OCI-LY3 (cell line): ENCODE data around the gene BMP2K.
A peak's percentile ranks its signal among the peaks of the same experiment; 100 is the strongest.

ENCODE experiments used
- H2AFZ ChIP-seq: fragments of 200-600, 300-600 bp; shearing (Covaris generic); 2 replicates; pipeline ENCODE4 v1.6.0; 2014; ENCODE audit warnings: antibody characterized with exemption, low read depth, low read length
- H3K27ac ChIP-seq: fragments of 200-600, 300-600 bp; sonication (generic); 2 replicates; pipeline ENCODE4 v1.5.1; 2014; ENCODE audit warnings: mild to moderate bottlenecking, low read length, moderate library complexity, mixed read lengths
- H3K27me3 ChIP-seq: fragments of 200-600, 300-600 bp; sonication (generic); 2 replicates; pipeline ENCODE4 v1.6.1; 2014; ENCODE audit warnings: low read depth, low read length, mixed read lengths
- H3K36me3 ChIP-seq: fragments of 200-600, 300-600 bp; sonication (generic); replicated peaks from 2 replicates; pipeline ENCODE3; 2014; ENCODE audit warnings: low read depth, low read length, mixed read lengths
- H3K4me1 ChIP-seq: fragments of 300-600, 200-600 bp; sonication (generic); 2 replicates; pipeline ENCODE4 v1.6.1; 2014; ENCODE audit warnings: low read length, mixed read lengths
- H3K4me2 ChIP-seq: fragments of 200-600, 300-600 bp; sonication (generic); 2 replicates; pipeline ENCODE4 v1.6.1; 2014; ENCODE audit warnings: low read length, mixed read lengths
- H3K4me3 ChIP-seq: fragments of 300-600, 200-600 bp; sonication (generic); 2 replicates; pipeline ENCODE4 v1.5.1; 2014; ENCODE audit warnings: antibody characterized with exemption, mild to moderate bottlenecking, low read length, moderate library complexity
- H3K79me2 ChIP-seq: fragments of 300-600, 200-600 bp; shearing (Covaris generic); 2 replicates; pipeline ENCODE4 v1.6.1; 2014; ENCODE audit warnings: mild to moderate bottlenecking, low read length, mixed read lengths
- H3K9ac ChIP-seq: fragments of 300-600, 200-600 bp; shearing (Covaris generic); 2 replicates; pipeline ENCODE4 v1.6.0; 2014; ENCODE audit warnings: mild to moderate bottlenecking, low read length, moderate library complexity
- H3K9me3 ChIP-seq: fragments of 200-600, 300-600 bp; shearing (Covaris generic); 2 replicates; pipeline ENCODE4 v1.6.1; 2014; ENCODE audit warnings: low read length, mixed read lengths; ENCODE audit not compliant: insufficient read depth
- H4K20me1 ChIP-seq: fragments of 200-600, 300-600 bp; sonication (generic); 2 replicates; pipeline ENCODE4 v1.6.1; 2016; ENCODE audit warnings: low read length, mixed read lengths; ENCODE audit not compliant: insufficient read depth
- CTCF ChIP-seq: fragments of 200-600, 300-600 bp; sonication (generic); IDR thresholded peaks from 2 replicates; pipeline ENCODE4 v1.5.1; 2014; ENCODE audit warnings: antibody characterized with exemption, low read length, low read depth
- EZH2phosphoT487 ChIP-seq: fragments of 200-600 bp; shearing (Covaris generic); IDR thresholded peaks from 2 replicates; pipeline ENCODE4 v1.6.1; 2018; ENCODE audit warnings: antibody characterized with exemption, mixed run types, low read depth

Gene BMP2K

GRCh38 chr4:78777576-78777940 is 1.4 kb downstream of the BMP2K start:
- H3K36me3 ChIP-seq = peaks cover 7% of the 10 kb centered on the region
- no peak overlapping the region for H2AFZ ChIP-seq
- no peak for TF ChIP-seq EZH2phosphoT487
- TF ChIP-seq CTCF = no peak
- no peaks in the 10 kb centered on the region for H3K27me3 ChIP-seq
- peak overlapping the region; percentile 91 for H3K4me3 ChIP-seq
- H3K4me1 ChIP-seq = peaks cover 46% of the 10 kb centered on the region
- peak overlapping the region; percentile 72 for H3K4me2 ChIP-seq
- H4K20me1 ChIP-seq = peaks cover 50% of the 10 kb centered on the region
- peak overlapping the region; percentile 85 for H3K9ac ChIP-seq
- no peaks in the 10 kb centered on the region for H3K9me3 ChIP-seq
- peaks cover 62% of the 10 kb centered on the region for H3K79me2 ChIP-seq
- H3K27ac ChIP-seq = no peak overlapping the region

GRCh38 chr4:78778530-78778929 is 2.4 kb downstream of the BMP2K start:
- Histone ChIP-seq H3K79me2 (peaks cover 72% of the 10 kb centered on the region), H3K9me3 (no peaks in the 10 kb centered on the region), H3K4me1 (peaks cover 38% of the 10 kb centered on the region), H3K4me3 (peak overlapping the region; percentile 91; the same call in 1 of the 2 replicates), H3K36me3 (peaks cover 7% of the 10 kb centered on the region), H3K27ac (no peak overlapping the region), H3K4me2 (peak overlapping the region; percentile 72), H4K20me1 (peaks cover 54% of the 10 kb centered on the region), H3K9ac (no peak overlapping the region), H2AFZ (no peak overlapping the region), H3K27me3 (no peaks in the 10 kb centered on the region)
- TF ChIP-seq EZH2phosphoT487 = no peak
- no peak for TF ChIP-seq CTCF

- Histone ChIP-seq H3K27ac (no peak overlapping the region), H3K9me3 (no peaks in the 10 kb centered on the region), H3K27me3 (no peaks in the 10 kb centered on the region), H3K36me3 (peaks cover 7% of the 10 kb centered on the region), H3K9ac (no peak overlapping the region), H3K4me3 (no peak overlapping the region), H4K20me1 (peaks cover 60% of the 10 kb centered on the region), H3K79me2 (peaks cover 78% of the 10 kb centered on the region), H3K4me1 (peaks cover 32% of the 10 kb centered on the region), H3K4me2 (0 out of 2 replicates have a peak overlapping the region, but pooled peaks have one; percentile 72), H2AFZ (no peak overlapping the region)
- no peak for TF ChIP-seq CTCF
- TF ChIP-seq EZH2phosphoT487 = no peak
Observed at GRCh38 chr4:78779280-78779679, 3.1 kb downstream of the BMP2K start.

- Histone ChIP-seq H3K27ac (no peak overlapping the region), H3K4me3 (no peak overlapping the region), H3K4me1 (peaks cover 25% of the 10 kb centered on the region), H3K36me3 (peaks cover 7% of the 10 kb centered on the region), H3K79me2 (peaks cover 86% of the 10 kb centered on the region), H3K9ac (no peak overlapping the region), H3K9me3 (no peaks in the 10 kb centered on the region), H3K4me2 (no peak overlapping the region), H2AFZ (no peak overlapping the region), H3K27me3 (no peaks in the 10 kb centered on the region), H4K20me1 (peaks cover 63% of the 10 kb centered on the region)
- no peak for TF ChIP-seq EZH2phosphoT487
Observed at GRCh38 chr4:78780093-78780492, 3.9 kb downstream of the BMP2K start.
